ENCODE results near the gene TSPEAR.
A peak's percentile ranks its signal among the peaks of the same experiment; 100 is the strongest.
"Not testable (repeated sequence)": the region's sequence is repeated elsewhere in the genome, so short reads cannot be mapped to it uniquely, and the experiment has no call there.

TSPEAR gene

DNA sequence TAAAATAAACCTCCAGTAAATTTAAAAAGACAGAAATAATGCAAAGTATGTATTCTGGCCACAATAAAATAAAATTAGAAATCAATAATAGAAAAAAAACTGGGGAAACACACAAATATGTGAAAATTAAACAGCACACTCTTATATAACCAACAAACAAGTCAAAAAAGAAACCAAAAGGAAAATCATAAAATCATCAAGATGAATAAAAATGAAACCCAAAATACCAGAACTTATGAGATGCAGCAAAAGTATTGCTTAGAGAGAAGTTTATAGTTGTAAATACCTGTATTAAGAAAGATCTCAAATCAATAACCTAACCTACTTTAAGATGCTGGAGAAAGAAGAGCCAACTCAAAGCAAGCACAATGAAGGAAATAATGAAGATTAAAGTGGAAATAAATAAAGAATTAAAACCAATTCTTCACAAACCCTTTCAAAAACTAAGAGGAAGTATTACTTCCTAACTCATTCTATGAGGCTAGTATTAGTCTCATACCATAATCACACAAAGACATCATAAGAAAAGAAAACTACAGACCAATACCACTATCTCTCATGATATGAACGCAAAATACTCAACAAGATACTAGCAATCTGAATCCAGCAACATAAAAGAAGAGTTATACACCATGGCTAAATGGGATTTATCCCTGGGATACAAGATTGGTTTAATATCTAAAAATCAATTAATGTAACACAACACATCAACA lies 146.3 kb downstream of the TSPEAR start:
- peak; percentile 14 for DNase-seq

DNA sequence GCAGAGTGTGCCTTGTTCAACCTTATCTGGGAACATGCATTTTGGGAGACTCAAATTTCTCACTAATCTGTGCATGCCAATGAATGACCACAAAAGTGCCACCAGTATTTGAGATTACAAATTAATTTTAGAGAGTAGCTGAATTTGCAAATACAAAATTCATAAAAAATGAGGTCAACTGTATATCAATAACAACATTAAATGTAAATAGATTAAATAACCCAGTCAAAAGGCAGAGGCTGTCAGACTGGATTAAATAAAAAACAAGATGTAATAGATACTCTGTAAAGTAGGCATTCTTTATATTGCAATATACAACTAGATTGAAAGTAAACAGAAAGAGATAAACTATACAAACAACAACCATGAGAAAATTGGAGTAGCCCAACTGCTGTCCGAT lies 147.3 kb downstream of the TSPEAR start:
- DNase-seq = no peak

DNA sequence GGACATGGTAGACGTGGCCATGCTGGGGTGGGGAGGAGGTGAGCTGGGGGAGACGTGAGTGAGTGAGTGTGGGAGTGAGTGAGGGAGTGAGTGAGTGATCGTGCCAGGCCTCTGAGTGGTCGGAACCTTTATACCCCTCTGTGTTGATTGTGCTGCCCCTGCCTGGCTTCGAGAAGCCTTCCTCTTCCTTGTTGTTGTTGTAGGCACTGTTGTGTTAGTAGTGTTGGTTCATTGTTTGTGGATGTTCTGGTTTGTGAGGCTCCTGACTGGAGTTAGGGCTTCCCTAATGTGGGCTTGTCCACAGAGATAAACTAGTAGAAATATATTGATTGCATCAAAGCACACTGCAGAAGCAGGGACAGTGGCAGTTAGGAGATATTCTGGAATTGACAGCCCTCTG lies 152.7 kb downstream of the TSPEAR start, which contains the start of gene KRTAP10-3:
KRTAP10-3 (minus strand) TSS at position 101 of the 400 bp plus-strand sequence; CDS start at position 21, 80 bp downstream.
- DNase-seq = no peak

DNA sequence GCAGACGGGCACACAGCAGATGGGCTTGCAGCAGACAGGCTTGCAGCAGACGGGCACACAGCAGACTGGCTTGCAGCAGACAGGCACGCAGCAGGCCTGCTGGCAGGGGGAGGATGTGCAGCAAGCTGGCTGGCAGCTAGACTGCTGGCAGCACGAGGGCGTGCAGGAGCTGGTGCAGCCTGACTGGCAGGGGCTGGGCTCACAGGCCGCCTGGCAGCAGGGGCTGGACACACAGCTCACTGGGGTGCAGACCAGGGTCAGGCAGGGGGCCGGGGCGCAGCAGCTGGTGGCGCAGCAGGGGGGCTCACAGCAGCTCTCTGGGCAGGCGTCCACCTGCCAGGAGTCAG lies 153.1 kb downstream of the TSPEAR start:
- not testable (repeated sequence) for DNase-seq

DNA sequence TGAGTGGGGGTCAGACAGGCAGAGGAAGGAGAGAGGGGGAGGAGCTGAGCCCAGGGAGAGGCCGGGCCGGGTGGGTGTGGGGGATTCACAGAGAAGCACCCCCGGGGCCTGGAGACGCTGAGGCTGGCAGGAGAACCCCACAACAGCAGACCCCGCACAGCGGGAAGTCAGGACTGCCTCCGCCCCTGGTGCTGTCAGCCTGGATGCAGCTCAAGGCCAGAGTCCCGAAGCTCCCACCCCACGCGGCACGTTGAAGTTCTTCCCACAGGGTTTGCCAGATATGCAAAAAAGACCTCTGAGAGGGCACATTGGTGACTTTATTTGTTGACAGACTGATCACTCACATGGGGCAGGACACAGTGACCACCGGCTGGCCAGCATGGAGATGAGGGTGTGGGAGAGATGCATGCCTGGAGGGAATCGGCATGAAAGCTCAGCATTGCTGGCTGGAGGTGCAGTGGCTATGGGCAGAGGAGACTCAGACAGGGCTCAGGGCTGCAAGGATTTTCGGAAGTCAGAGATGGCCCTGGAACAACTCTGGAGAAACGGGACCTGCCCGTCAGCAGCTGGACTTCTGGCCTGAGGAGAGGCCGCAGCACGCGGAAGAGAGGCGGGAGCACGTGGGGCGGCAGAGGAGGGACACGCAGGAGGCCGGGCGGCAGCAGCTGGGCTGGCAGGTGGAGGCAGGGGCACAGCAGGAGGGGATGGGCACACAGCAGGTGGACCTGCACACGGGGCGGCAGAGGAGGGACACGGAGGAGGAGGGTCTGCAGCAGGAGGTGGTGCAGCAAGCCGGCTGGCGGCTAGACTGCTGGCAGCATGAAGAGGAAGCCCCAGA lies 153.7 kb downstream of the TSPEAR start:
- DNase-seq = no peak

DNA sequence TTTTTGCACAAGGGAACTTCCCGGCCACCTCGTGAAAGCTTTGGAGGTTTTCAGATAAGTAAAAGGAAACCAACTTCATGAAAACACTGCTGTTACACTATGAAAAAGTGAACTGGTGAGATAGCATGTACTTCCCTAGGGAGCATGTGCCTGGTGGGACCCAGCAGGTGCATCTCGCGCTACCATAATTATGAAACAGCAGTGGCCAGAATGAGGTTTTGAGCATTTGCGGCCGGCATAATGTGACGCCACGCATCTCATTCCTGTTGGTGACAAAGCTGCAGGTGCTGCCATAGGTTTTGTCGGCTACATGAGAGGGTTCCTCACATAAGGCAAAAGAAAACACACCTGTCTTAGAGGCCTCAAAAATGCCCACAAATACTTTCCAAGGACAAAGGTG lies 154.5 kb downstream of the TSPEAR start:
- no peak for DNase-seq

DNA sequence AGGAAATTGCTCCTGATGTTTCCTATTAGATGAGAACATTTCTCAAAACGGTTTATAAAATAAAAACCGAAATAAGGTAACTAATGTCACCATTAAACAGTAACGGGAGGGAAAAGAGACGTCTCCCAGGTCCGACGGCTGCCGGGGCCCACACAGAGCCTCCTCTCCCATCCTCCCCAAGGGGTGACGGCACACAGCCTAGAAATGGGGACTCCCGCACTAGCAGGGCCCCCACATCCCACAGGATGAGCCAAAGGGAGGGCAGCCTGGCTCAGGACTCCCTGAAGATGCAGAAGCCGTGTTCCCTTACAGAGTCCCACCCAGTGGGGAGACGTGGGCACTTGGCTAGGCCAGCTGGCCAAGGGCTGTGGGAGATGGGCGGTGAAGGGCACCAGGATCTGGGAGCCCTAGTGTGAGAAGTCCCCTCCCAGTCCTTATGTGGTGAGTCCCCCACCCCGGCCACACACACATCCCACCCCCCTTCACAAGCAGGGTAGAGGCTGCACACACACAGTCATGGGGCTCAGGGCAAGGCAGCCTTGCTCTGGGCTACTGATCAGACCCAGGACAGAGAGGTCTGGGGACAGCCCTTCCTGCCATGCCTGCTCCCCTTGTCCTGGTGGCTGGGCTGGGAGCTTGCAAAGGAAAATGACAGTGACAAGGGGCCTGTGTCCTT lies 156.0 kb downstream of the TSPEAR start:
- no peak for DNase-seq

DNA sequence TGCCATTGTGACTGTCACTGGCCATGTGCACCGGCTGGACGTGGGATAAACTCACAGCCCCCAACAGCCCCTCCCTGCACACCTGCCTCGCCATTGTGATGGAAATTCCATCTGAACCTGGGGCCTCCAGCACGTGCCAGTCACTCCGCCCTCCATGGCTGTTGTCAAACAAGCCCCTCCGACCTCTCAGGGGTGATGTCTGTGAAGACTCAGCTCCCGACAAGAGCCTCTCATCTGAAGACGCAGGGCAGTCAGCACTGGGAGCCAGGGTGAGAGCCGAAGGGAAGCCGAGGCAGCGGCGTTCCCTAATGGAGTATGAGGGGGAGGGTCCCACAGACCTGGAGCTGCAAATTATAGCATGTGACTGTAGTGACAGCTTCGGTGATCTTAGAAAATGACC lies 158.7 kb downstream of the TSPEAR start:
- no peak for DNase-seq

DNA sequence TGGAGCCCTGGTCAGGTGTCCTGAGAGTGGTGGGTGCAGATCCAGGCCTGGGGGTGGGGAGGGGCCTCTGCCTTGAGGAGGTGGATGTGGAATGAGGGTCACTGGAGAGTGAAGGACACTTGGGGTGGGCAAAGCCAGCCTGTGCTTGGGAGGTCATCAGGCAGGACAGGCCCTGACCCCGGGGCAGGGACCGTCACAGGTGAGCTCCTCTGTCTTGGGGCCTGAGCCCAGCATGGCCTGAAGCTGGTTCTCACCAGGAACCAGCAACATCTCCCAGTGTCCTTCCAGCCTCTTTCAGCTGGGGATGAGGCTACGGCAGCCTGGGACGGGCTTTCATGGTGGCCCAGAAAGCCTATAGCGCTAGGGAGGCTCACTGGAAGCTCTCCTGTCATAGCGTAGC lies 159.2 kb downstream of the TSPEAR start:
- DNase-seq = no peak

DNA sequence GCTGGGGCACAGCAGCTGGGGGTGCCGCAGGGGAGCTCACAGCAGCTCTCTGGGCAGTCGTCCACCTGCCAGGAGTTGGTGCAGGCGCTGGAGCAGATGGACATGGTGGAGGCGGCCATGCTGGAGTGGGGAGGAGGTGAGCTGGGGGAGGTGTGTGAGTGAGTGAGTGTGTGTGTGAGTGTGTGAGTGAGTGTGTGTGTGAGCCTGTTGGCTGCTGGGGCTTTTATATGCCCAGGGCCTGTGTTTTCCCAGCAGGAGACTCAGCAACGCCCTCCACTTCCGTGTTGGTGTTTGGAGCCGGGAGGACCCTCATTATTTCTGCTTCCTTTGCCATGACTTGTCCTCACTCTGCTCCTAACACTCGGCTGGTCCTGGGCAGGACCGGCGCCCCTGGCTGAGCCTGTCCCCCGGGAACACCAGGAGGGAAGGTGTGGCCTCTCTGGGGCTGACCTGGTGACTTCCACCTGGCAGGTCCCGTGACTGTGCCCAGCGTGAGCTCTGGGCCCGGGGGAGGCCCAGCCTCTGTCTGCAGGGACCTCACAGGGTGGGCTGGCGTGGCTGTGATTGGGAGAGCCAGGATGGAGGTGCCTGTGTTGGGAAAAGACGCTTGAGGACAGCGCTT lies 159.9 kb downstream of the TSPEAR start, which contains the start of gene KRTAP10-2:
KRTAP10-2 (minus strand) TSS at position 166 of the 622 bp plus-strand sequence; CDS start at position 119, 47 bp downstream.
- no peak for DNase-seq

DNA sequence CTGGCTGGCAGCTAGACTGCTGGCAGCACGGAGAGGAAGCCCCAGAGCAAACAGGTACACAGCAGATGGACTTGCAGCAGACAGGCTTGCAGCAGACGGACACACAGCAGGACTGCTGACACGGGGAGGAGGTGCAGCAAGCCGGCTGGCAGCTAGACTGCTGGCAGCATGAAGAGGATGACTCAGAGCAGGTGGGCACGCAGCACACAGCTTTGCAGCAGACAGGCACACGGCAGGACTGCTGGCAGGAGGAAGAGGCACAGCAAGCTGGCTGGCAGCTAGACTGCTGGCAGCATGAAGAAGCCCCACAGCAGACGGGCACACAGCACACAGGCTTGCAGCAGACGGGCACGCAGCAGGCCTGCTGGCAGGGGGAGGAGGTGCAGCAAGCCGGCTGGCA lies 160.6 kb downstream of the TSPEAR start:
- DNase-seq = no peak

DNA sequence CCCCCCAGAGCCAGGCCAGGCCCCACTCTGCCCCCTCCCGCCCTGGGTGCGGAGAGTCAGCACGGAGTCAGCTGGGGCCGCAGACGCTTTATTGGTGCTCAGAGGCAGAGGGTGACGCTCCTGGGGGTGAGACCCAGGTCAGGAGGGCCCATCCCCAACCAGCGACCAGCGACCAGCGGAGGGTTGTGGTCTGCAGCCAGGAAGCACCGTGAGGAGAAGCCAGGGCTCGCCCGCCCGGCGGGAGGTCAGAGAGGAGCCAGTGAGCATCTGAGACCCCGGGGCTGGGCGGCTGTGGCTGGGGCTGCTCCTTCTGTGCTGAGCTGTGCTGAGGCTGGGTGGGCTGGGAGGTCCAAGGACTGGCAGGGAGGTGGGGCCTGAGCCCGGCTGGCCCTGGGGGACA lies 161.1 kb downstream of the TSPEAR start:
- DNase-seq = not testable (repeated sequence)

DNA sequence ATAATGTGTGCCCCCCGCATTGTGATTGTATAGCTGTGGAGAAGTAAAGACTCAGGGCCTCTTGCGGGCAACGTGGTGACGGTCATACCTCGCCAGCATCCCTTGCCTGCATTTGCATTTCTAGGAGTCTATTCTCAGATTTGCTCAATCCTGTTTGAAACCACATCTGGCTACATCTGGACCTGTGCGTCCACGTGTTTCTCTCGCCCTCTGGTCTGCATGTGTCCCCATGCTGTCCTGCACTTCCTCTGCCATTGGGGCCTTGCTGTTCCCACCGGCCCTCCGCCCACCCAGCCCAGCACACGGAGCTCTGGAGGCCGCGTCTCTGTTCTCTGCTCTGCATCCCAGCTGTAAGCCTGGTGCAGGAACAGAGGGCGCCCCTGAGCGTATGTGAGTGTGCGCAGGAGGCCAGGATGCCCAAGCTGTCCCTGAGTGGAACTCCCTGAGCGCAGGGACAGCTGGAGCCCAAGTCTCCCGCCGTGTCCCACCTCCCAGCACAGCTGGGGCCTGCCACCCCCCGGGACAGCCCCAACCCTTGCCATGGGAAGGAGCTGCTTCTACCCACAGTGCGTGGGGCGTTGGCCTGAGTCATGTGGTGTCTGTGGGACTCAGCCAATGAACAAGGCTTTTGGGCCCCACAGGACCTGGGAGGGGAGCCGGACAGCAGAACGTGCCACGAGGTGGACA lies 161.7 kb downstream of the TSPEAR start:
- no peak for DNase-seq

DNA sequence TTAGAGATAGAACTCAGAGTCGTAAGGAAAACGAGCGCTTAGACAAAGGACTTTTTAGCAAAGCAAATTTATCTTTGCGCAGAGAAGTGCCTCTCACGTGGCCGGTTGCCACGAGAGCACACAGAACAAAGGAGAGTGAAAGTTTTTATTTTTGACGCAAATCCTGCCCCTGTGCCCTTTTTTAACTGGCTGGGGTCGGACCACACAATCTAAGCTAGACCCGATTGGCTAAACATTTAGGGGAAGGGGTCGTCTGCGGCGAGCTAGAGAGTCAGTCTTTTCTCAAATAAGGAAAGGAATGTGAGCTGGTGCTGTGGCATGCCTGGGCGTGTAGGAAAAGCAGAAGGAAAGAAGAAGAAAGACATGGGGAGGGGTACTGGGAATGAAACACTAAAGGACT lies 162.4 kb downstream of the TSPEAR start:
- no peak for DNase-seq

DNA sequence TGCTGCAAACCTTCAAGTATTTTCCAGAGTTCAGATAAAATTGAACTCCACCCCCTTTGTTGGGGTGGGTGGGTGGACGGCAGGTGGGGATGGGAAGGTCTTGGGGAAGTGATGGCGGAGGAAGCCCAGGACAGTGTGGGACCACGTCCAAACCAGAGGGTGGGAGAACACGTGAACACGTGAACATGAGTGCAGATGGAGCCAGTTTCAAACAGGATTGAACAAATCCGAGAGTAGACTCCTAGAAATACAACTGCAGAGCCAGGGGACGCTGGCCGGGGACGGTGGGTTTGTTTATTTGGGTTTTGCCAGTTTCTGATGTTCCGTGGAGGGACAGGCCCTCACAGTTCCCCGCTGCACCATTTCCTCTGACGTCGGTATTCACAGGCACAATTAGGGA lies 163.0 kb downstream of the TSPEAR start:
- no peak for DNase-seq

DNA sequence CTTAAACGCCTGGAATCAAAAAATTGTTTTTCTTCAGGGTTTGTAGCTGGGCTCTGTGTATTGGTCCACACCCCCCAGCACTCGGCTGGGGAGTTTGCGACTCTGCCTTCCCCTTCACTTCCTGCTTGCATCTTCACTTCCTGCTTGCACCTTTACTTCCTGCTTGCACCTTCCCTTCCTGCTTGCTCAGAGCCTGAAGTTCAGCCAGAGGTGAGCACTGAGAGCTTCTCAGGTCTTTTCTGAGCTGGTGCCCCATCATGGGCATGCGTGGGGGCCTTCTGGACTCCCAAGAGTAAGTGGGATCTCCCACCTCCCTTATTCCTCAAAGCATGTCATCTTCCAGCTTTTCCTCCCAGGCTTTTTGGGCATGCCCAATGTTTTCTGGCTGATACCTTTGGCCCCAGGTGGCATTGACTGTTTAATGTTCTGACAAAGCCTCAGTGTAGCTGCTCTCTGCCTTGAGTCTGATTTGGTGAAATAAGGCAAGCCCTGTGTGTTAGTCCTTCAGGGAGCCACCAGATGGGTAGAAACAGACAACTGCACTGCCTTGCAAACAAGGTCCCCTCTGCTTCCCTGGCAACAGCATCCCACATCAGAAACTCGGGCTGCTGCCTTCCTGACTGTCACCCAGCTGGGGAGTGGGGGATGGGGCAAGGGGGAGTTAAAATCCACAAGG lies 163.6 kb downstream of the TSPEAR start:
- DNase-seq = peak; percentile 52

DNA sequence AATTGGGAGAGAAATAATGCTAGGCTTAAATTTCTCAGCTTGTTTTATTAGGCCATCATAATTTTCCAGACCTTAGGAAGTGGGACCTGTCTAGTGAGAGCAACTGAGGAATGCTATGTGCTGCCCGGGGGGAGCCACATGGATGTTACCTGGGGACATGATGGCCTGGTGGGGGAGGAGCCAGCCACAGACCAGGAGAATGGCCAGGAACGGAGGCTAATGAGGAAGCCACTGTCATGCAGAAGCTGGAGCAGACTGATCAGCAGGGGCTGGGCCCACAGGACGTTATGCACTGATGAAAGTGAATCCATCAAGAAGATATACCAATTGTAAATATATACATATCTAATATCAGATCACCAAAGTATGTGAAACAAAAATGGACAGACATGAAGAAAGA lies 166.8 kb downstream of the TSPEAR start:
- no peak for DNase-seq

DNA sequence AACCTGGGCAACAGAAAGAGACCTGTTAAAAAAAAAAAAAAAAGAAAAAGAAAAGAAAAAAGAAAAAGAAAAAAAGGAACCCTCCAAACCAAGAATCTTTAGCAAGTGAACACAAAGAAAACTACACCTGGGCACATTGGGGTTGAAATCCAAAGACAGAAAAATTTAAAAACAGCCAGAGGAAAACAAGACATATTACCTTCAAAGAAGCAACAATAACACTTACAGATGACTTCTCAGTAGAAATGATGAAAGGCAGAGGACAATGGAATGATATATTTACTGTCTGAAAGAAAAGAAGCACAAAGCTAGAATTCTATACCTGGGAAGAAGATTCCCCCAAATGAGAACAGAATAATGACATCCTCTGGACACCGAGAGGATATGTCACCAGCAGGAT lies 168.7 kb downstream of the TSPEAR start:
- DNase-seq = no peak

DNA sequence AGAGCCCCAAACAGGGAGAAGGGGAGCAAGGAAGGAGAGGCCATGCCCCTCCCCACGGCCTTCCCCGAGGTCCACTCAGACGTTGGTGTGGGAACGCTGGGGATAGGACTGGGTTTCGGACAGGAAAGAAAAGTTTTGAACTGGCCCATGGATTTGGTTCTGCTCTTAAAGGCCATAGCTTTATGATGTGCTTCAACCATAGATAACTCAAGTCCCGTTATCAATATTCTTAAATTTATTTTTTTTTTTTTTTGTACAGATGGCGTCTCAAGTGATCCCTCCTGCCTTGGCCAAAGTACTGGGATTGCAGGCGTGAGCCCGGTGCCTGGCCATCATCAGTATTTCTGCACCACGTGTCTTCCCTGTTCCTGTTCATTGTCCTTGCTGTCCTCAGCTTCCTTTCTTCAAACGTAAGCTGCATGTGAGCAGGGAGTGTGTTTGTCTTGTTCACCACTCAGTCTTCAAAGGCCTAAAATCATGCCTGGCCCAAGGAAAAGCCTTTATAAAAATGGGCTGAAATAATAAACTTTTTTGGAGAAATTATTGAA lies 170.6 kb downstream of the TSPEAR start:
- DNase-seq = no peak

DNA sequence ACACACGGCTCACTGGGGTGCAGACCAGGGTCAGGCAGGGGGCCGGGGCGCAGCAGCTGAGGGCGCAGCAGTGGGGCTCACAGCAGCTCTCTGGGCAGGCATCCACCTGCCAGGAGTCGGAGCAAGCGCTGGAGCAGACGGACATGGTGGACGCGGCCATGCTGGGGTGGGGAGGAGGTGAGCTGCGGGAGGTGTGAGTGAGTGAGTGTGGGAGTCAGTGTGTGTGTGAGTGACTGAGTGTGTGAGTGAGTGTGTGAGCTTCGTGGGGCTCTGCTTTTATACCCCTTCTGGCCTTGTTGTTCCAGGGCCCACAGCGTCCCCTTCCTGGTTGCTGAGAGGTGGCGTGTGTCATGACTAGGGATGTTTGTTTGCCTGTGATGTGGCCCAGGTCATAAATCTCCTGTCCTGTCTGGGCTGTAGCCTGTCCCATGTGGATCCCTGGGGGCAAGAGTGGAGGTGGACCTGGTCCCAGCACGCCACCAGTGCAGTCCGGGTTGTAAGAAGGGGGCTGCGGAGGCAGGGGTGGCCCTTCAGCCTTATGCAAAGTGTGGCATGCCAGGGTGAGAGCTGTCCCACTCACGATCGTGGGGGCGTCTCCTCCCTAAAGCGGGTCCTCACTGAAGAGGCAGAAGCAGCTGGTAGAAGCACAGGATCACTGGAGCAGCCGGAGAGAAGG lies 171.2 kb downstream of the TSPEAR start, which contains the start of gene KRTAP10-1:
KRTAP10-1 (minus strand) TSS at position 205 of the 676 bp plus-strand sequence; CDS start at position 160, 45 bp downstream.
- DNase-seq = no peak

DNA sequence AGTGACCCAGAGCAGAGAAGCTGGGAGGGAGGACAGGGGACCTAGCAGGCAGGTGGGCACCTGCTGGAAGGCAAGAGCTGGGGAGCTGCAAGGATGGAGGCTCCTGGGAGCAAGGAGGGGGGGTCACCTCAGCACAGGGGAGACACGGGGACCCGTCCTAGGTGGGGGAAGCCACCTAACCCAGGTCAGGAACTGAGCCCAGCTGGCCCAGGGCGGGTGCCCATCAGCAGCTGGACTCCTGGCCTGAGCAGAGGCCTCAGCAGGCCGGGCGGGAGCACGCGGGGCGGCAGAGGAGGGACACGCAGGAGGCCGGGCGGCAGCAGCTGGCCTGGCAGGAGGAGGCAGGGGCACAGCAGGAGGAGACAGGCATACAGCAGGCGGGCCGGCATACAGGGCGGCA lies 172.3 kb downstream of the TSPEAR start:
- no peak for DNase-seq
